HG03558 (cell line): ENCODE measurements around the gene PLA2G6.

Experiments used
- ATAC-seq: cut with Tn5 transposase; IDR thresholded peaks from one replicate; pipeline ENCODE4 v1.9.1; 2021; ENCODE audit warnings: moderate number of reproducible peaks; ENCODE audit not compliant: unreplicated experiment; ENCODE audit errors: extremely low read depth

PLA2G6 gene

GRCh38 chr22:38181453-38182200, at the start of gene PLA2G6:
PLA2G6 (minus strand) TSS chr22:38181830; CDS start chr22:38169426, 12,404 bp downstream.
- peak; percentile 75 for ATAC-seq

GRCh38 chr22:38230916-38231315, 49.3 kb upstream of the PLA2G6 start:
- ATAC-seq, result no peak

- no peak for ATAC-seq
Measured at GRCh38 chr22:38230108-38230825, 48.6 kb upstream of the PLA2G6 start.

- ATAC-seq, result no peak
Measured at GRCh38 chr22:38228873-38229740, 47.5 kb upstream of the PLA2G6 start.

- no peak for ATAC-seq
Measured at GRCh38 chr22:38228326-38228872, 46.8 kb upstream of the PLA2G6 start.

GRCh38 chr22:38226853-38227649, 45.4 kb upstream of the PLA2G6 start:
- ATAC-seq, result no peak

GRCh38 chr22:38223289-38223960, 41.8 kb upstream of the PLA2G6 start:
- no peak for ATAC-seq

- ATAC-seq, result no peak
Measured at GRCh38 chr22:38222797-38223119, 41.1 kb upstream of the PLA2G6 start.

- ATAC-seq, result no peak
Measured at GRCh38 chr22:38221908-38222796, 40.5 kb upstream of the PLA2G6 start.

GRCh38 chr22:38221407-38221806, 39.8 kb upstream of the PLA2G6 start:
- ATAC-seq, result no peak

- no peak for ATAC-seq
Measured at GRCh38 chr22:38220653-38221386, 39.2 kb upstream of the PLA2G6 start.

- ATAC-seq, result no peak
Measured at GRCh38 chr22:38220163-38220562, 38.5 kb upstream of the PLA2G6 start.

- ATAC-seq, result no peak
Measured at GRCh38 chr22:38219632-38220031, 38.0 kb upstream of the PLA2G6 start.

- no peak for ATAC-seq
Measured at GRCh38 chr22:38218661-38219622, 37.3 kb upstream of the PLA2G6 start.

- no peak for ATAC-seq
Measured at GRCh38 chr22:38215156-38216038, 33.8 kb upstream of the PLA2G6 start.
